GM21576 (cell line): ENCODE data around the gene FAM25A.
"Not testable (repeated sequence)": the region's sequence is repeated elsewhere in the genome, so short reads cannot be mapped to it uniquely, and the experiment has no call there.

ENCODE experiments used
- ATAC-seq: cut with Tn5 transposase; IDR thresholded peaks from one replicate; pipeline ENCODE4 v1.9.1; 2021; ENCODE audit warnings: mild to moderate bottlenecking, moderate library complexity; ENCODE audit not compliant: unreplicated experiment

The FAM25A gene

GRCh38 chr10:87020056-87020455 lies at the start of gene FAM25A:
Gene FAM25A (plus strand): TSS chr10:87020294. CDS start chr10:87020325, 31 bp downstream.
- ATAC-seq: not testable (repeated sequence)

GRCh38 chr10:86970982-86971231 lies 49.2 kb upstream of the FAM25A start:
- no peak for ATAC-seq

DNA sequence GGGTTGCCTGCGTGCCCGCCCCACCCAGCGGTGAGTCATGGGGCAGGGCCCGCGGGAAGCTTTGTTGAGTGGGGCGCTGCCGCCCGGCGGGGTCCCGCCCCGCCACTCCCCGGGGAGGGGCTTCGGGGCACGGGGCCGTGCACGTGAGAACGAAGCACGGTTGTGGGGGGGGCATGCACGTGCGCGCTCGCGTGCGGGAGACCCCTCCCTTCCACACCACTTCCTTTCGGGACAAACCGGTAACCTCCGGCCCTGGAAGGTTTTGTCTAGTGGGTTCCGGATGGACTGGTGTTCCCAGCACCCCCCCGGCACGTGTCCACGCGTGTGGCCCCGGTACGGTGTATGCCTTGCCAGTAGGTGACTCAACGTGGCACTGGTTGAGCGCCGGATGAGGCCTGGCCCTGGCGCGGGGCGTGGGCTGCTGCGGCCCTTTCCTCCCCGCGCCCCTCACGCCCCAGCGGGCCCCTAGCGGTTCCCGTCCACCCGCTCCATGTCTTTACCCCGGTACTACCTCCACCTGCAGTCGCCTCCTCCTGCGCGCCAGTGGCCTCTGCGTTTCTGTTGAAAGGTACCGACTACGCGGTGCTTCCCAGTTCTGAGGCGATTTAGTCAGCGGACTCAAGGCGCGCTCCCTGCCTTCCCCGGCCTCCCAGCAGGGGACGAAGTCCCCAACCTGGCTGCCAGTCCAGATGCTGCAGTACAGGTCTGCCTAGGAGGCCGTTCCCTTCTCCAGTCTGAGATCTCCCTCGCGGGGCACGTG lies 48.7 kb upstream of the FAM25A start:
- peak; percentile 76 for ATAC-seq

- ATAC-seq: no peak
Observed at GRCh38 chr10:86972613-86973380, 47.3 kb upstream of the FAM25A start.

GRCh38 chr10:86974484-86974883 lies 45.6 kb upstream of the FAM25A start:
- no peak for ATAC-seq

GRCh38 chr10:86976362-86977056 lies 43.6 kb upstream of the FAM25A start:
- ATAC-seq: no peak

DNA sequence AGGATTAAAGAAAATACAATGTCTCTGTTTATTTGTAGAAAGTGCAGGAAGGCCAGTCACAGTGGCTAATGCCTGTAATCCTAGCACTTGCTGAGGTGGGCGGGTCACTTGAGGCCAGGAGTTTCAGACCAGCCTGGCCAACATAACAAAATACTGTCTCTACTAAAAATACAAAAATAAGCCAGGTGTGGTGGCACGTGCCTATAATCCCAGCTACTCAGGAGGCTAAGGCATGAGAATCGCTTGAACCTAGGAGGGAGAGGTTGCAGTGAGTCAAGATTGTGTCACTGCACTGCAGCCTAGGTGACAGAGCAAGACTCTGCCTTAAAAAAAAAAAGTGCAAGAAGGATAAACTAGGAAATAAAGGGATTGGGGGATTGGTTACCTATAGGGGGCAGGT lies 41.6 kb upstream of the FAM25A start:
- ATAC-seq: not testable (repeated sequence)

DNA sequence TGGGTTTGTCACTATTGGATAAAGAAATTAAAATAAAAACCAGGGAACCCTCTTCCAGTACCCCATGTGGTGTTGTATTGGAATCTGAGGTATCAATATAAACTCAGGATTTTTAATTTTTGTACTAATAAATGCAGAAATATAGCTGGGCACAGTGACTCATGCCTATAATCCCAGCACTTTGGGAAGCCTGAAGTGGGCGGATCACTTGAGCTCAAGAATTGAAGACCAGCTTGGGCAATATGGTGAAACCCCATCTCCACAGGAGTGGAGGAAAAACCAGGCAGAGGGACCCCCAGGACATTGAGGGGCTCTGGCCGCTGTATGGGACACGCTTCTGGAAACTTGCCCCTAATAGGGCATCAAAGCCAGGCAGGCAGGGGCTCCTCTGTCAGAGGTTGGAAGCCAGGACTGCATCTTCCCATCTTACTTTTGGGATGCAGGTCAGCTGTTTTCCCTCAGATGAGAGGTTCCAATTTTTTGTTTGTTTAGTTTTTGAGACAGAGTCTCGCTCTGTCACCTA lies 40.7 kb upstream of the FAM25A start:
- no peak for ATAC-seq

DNA sequence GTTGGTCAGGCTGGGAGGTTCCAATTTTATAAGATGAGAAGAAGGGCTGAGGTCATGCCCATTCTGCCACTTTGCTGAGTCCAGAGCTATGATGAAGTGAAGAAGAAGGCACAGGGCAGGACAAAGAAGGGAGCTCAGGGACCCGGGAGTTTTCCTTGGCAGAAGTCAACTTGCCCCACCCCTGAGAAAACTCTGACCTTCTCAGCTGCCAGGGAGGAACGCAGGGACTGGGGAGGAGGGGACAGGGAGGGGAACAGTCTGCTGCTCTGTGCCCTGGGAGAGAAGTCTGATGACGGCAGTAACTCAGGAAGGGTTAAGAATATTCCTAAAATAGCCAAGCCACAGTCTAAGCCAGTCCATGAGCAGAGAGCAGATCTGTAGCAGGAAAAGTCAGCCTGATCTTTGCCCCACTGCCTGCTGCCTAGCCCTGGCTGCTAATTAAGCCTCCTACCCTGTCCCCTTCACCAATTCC lies 40.1 kb upstream of the FAM25A start:
- ATAC-seq: no peak

GRCh38 chr10:86981020-86981419 lies 39.1 kb upstream of the FAM25A start:
- ATAC-seq: not testable (repeated sequence)

DNA sequence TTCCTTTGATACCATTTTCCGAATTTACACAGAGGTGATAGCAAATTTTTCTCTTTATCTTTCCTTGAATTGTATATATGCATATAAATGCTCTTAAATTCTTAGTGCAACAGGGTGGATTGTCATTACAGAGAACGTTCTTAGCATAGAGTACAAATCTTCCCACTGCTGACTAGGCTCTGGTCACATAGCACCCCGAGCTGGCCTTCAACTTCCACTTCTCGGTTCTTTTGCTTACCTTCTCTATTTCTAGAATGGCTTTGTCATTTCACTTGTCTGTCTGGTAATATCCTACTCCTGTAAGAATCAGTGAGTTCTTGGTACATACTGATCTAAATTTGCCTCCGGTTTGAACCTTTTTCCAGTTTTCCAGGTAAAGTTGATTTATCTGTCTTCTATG lies 38.4 kb upstream of the FAM25A start:
- no peak for ATAC-seq

GRCh38 chr10:86984498-86984897 lies 35.6 kb upstream of the FAM25A start:
- not testable (repeated sequence) for ATAC-seq

DNA sequence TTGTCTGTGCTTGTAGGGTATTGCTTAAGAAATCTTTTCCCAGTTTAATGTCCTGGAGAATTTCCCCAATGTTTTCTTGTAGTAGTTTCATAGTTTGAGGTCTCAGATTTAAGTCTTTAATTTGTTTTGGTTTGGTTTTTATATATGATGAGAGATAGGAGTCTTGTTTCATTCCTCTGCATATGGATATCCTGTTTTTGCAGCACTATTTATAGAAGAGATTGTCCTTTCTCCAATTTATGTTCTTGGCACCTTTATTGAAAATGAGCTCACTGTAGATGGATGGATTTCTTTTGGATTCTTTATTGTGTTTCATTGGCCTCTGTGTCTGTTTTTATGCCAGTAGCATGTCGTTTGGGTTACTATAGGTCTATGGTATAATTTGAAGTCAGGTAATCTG lies 31.6 kb upstream of the FAM25A start:
- ATAC-seq: no peak

DNA sequence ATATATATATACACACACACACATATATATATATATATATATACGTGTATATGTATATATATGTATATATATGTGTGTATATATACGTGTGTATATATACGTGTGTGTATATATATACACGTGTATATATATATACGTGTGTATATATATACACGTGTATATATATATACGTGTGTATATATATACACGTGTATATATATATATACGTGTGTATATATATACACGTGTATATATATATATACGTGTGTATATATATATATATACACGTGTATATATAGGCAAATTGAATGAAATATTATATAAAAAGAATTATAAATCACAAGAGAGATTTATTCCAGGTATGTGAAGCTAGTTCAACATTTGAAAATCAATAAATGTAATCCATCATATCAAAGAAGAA lies 28.7 kb upstream of the FAM25A start:
- not testable (repeated sequence) for ATAC-seq

GRCh38 chr10:86992456-86992855 lies 27.6 kb upstream of the FAM25A start:
- no peak for ATAC-seq

- no peak for ATAC-seq
Observed at GRCh38 chr10:86992929-86993328, 27.2 kb upstream of the FAM25A start.

DNA sequence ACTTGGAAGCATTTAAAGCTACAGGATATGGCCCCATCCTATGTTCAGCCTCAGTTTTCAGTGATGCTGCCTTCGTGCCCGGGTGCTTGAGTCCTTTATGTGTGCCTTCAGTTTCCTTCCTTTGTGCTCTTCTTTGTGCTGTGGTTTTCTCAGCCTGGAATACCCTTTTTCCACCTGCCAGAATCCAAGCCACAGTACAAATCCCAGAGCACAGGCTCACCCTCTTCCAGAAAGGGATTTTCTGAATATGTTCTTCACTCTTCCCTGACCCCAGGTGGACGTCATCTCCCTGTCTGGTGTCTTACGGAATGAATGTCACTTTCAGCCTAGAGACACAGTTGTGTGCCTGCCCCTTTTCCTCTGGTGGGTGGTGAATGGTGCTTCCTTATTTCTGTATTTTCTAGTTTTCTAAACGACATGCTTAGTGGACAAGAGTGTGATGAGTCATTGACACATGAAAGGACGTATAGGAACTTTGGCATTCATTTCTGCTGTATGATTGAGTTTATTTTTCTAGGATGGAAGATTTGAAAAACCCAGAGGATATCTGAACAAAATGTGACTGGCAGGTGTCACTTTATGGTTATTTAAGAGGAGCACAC lies 20.2 kb upstream of the FAM25A start:
- not testable (repeated sequence) for ATAC-seq

DNA sequence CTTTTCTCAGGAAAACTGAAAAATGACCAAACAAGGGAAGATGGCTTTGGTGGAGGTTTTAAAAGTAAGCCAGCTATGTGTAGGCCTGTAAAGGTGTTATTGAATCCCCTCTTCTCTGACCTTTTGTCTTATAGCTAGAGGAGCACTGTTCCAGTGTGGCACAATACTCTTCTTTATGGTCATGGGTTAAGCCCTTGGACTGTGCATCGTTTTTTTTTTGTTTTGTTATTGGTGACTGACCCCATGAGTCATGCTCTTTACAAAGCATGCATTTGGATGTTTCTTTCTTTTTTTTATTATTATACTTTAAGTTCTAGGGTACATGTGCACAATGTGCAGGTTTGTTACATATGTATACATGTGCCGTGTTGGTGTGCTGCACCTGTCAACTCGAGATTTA lies 19.6 kb upstream of the FAM25A start:
- ATAC-seq: no peak

GRCh38 chr10:87007124-87007523 lies 13.0 kb upstream of the FAM25A start:
- not testable (repeated sequence) for ATAC-seq

DNA sequence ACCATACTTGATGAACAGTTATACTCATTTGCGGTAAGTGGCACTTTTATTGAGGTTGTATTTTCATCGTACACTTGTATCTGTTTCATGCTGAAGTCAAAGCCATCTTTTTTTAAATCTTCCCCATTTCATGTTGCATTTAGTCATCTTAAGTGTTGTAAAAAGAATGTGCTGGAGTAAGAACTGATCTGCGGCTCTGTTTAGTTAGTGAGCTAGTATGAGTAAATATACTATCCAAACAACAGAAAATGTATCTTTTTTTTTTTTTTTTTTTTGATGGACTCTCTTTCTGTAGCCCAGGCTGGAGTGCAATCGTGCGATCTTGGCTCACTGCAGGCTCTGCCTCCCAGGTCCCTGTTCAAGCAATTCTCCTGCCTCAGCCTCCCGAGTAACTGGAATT lies 12.4 kb upstream of the FAM25A start:
- not testable (repeated sequence) for ATAC-seq

GRCh38 chr10:87008303-87008702 lies 11.8 kb upstream of the FAM25A start:
- not testable (repeated sequence) for ATAC-seq
